Brain microvascular endothelial cell (primary cell): Measurements from ENCODE around the gene ZSCAN32.

ENCODE experiments used
- DNase-seq: peaks from one replicate; pipeline ENCODE4 v3.0.0-alpha.2; 2020
- H3K27ac ChIP-seq: fragments of 250-450 bp; sonication (Bioruptor Pico); 2 replicates; pipeline ENCODE4 v1.5.1; 2020; ENCODE audit warnings: mild to moderate bottlenecking, moderate library complexity
- H3K27me3 ChIP-seq: fragments of 250-450 bp; sonication (Bioruptor Pico); replicated peaks from 2 replicates; pipeline ENCODE4 v1.5.1; 2020; ENCODE audit warnings: mild to moderate bottlenecking
- H3K36me3 ChIP-seq: fragments of 250-450 bp; sonication (Bioruptor Pico); replicated peaks from 2 replicates; pipeline ENCODE4 v1.5.1; 2020; ENCODE audit warnings: mild to moderate bottlenecking
- H3K4me3 ChIP-seq: 2 replicates; pipeline ENCODE4 v1.5.1; 2011; ENCODE audit warnings: low read depth, mild to moderate bottlenecking, control low read depth, low read length, moderate library complexity
- CTCF ChIP-seq: IDR thresholded peaks from 2 replicates; pipeline ENCODE4 v1.5.1; 2011; ENCODE audit warnings: low read depth, mild to moderate bottlenecking, moderate library complexity, low read length, control low read depth, inconsistent platforms; ENCODE audit errors: missing control alignments
- in situ Hi-C: cut with HindIII; loops from 2 replicates; pipeline ENCODE4 v1.10.0; 2017; ENCODE audit warnings: low sequenced_read_pairs, low pct_ligation_motif_present

Gene ZSCAN32

GRCh38 chr16:3400779-3401688 lies at the start of gene ZSCAN32, which contains the start of gene ZNF174:
TSS of gene ZSCAN32 (minus strand) at chr16:3401004. CDS start at chr16:3397557, 3,447 bp downstream.
TSS of gene ZNF174 (plus strand) at chr16:3401215. CDS start at chr16:3402005, 790 bp downstream.
- H3K4me3 ChIP-seq: peak within 1 kb of the TSS; percentile 93
- DNase-seq: peak; percentile 100
- H3K27ac ChIP-seq: peak within 1 kb of the TSS; percentile 75
- no peaks in the 10 kb centered on the region for H3K27me3 ChIP-seq
- no peak for TF ChIP-seq CTCF
- peaks cover 25% of the 10 kb centered on the region for H3K36me3 ChIP-seq
- in situ Hi-C loops: no loop called here

DNA sequence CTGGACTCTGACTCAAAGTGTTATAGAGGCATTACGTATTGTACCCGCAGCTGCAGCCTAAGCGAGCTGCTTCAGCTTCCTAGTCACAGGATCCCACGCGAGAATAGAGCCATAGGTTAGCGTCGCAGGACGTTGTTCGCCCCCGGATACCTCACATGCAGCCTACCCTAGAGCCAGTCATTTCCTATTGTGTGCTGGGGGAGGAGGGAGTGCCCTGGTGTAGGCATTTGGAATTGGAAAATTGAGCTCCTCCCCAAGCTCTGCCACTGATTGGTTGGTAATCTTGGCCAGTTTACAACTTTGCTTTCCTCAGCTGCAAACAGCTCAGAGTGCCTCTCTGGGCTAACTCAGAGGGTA lies 43.2 kb upstream of the ZSCAN32 start:
- in situ Hi-C loops: no loop called here
- H3K36me3 ChIP-seq: no peaks in the 10 kb centered on the region
- TF ChIP-seq CTCF: peak; percentile 9
- peak overlapping the region; percentile 75 for H3K4me3 ChIP-seq
- no peaks in the 10 kb centered on the region for H3K27me3 ChIP-seq
- peak; percentile 75 for DNase-seq
- peak overlapping the region; percentile 95 for H3K27ac ChIP-seq

GRCh38 chr16:3443108-3444031 lies 42.6 kb upstream of the ZSCAN32 start, which contains the start of the genes NAA60 and ZNF597:
TSS of gene NAA60 (plus strand) at chr16:3443680. CDS start at chr16:3476228, 32,548 bp downstream.
TSS of gene ZNF597 (minus strand) at chr16:3443504. CDS start at chr16:3443153, 351 bp downstream.
- no peak for TF ChIP-seq CTCF
- H3K36me3 ChIP-seq: no peaks in the 10 kb centered on the region
- peak within 1 kb of the TSS; percentile 95 for H3K27ac ChIP-seq
- in situ Hi-C loops: no loop called here
- no peaks in the 10 kb centered on the region for H3K27me3 ChIP-seq
- DNase-seq: peak; percentile 88
- H3K4me3 ChIP-seq: peak within 1 kb of the TSS; percentile 75

DNA sequence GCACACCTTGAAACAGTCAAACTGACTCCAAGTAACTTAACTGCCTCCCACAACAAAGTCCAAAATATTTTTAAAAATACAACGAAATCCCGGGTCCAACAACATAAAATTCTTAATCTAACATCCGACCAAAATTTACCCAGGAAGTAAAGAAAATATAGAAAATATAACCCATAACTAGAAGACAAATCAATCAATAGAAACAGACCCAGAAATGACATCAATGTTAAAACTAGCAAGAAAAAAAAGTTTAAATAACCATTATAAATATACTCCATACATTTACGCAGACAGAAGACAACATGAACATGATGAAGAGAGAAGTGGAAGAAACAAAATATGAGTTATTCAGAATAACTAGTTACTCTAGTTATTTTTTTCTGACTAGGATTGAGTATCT lies 38.8 kb upstream of the ZSCAN32 start:
- Histone ChIP-seq H3K27me3 (no peaks in the 10 kb centered on the region), H3K36me3 (no peaks in the 10 kb centered on the region), H3K27ac (no peak overlapping the region), H3K4me3 (no peak overlapping the region)
- in situ Hi-C loops: no loop called here
- TF ChIP-seq CTCF: no peak
- DNase-seq: no peak

DNA sequence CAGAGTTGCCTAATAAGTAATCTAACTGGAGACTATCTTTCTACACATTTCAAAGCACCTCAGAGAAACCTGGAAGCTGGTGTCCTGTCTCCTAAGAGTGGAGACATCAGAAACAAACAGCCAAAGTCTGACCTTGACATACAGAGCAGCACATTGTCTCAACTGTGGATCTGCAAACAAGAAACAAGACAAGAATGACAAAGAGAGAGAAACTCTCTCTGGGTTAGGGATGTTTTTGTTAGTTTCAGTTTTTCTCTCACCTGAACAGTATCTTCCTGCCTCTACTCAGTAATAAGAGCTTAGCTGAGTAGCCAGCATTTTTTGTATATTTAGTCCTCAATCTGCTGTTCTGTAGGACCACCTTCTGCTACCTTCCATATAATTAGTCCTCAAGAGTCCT lies 33.6 kb upstream of the ZSCAN32 start:
- TF ChIP-seq CTCF: no peak
- Histone ChIP-seq H3K4me3 (no peak overlapping the region), H3K27me3 (no peaks in the 10 kb centered on the region), H3K27ac (no peak overlapping the region), H3K36me3 (peaks cover 4% of the 10 kb centered on the region)
- in situ Hi-C loops: no loop called here
- no peak for DNase-seq
